SU-DHL-6 (cell line): ENCODE data around the gene ANTXRL.

Experiments
- CTCF ChIP-seq: fragments of 200-600 bp; sonication (generic); IDR thresholded peaks from one replicate; pipeline ENCODE4 v1.5.1; 2017; ENCODE audit warnings: antibody characterized with exemption, mild to moderate bottlenecking, low read length, moderate library complexity; ENCODE audit not compliant: insufficient read depth, poor library complexity, severe bottlenecking
- EZH2phosphoT487 ChIP-seq: fragments of 200-600 bp; sonication (generic), shearing (Covaris generic); conservative IDR thresholded peaks from 2 replicates; pipeline ENCODE4 v1.6.1; 2018; ENCODE audit warnings: mild to moderate bottlenecking, antibody characterized with exemption, low read length, moderate library complexity, mixed read lengths

- TF ChIP-seq CTCF (no peak), EZH2phosphoT487 (no peak)
Observed at GRCh38 chr10:46237815-46238510, 48.8 kb upstream of the ANTXRL start.
